HG02798 (cell line): ENCODE results near the gene RAF1.
"Not testable (repeated sequence)": the region's sequence is repeated elsewhere in the genome, so short reads cannot be mapped to it uniquely, and the experiment has no call there.

Experiments used
- ATAC-seq: cut with Tn5 transposase; IDR thresholded peaks from one replicate; pipeline ENCODE4 v1.9.1; 2021; ENCODE audit warnings: mild to moderate bottlenecking; ENCODE audit not compliant: unreplicated experiment, poor library complexity

RAF1 gene

DNA sequence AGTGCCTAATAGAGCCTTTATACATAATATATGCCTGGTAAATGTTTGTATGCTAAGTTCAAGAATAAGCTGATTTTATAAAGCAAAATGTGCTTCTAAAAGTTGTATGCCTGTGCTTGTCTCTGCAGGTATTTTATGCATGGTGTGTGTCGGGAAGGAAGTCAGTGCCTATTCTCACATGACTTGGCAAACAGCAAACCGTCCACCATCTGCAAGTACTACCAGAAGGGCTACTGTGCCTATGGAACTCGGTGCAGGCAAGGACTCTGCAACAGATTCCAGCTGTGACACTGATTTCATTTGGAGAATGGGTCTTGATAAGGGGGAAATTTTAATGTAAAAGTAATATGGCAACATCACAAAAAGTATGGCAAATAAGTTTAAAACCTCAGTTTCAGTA lies 95.2 kb downstream of the RAF1 start:
- no peak for ATAC-seq

DNA sequence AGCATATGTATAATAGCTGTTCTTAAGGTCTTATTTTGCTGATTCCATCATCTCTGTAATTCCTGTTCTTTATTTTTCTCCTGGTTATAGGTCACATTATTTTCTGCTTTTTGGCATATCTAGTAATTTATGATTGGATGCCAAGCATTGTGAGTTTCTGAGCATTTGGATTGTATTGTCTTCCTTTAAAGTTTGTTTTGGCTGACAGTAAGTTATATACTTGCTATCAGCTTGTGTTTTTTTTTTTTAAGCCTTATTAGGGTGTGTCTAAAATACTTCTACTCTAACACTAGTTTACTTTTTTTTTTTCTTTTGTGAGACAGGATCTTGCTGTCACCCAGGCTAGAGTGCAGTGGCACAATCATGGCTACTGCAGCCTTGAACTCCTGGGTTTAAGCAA lies 96.9 kb downstream of the RAF1 start:
- ATAC-seq = no peak

DNA sequence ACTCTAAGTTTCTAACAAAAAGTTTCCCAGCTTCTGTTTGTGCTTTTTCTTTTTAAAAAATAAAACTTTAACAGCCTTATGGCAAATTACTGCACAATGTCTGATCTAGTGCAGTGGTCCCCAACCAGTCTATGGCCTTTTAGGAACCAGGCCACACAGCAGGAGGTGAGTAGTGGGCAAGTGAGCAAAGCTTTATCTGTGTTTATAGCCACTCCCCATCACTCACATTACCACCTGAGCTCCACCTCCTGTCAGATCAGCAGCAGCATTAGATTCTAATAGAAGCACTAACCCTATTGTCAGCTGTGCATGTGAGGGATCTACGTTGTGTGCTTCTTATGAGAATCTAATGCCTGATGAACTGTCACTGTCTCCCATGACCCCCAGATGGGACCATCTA lies 101.5 kb downstream of the RAF1 start:
- no peak for ATAC-seq

DNA sequence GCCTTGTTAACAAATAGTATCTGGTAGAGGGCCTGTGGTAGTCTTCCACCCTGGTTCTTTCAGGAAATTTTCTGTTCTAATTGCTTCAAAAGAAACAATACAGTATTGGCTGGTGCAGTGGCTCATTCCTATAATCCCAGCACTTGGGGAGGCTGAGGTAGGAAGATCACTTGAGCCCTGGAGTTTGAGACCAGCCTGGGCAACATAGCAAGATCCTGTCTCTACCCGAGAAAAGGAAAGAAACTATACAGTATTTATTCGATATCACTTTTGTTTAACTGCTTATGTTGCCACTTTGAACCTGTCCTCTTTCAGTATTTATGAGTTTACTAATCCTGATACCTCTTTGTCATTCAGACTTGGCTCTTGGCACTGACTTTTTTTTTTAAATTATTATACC lies 102.5 kb downstream of the RAF1 start:
- ATAC-seq = no peak

GRCh38 chr3:12560505-12561190 lies 103.3 kb downstream of the RAF1 start:
- ATAC-seq = peak; percentile 45

DNA sequence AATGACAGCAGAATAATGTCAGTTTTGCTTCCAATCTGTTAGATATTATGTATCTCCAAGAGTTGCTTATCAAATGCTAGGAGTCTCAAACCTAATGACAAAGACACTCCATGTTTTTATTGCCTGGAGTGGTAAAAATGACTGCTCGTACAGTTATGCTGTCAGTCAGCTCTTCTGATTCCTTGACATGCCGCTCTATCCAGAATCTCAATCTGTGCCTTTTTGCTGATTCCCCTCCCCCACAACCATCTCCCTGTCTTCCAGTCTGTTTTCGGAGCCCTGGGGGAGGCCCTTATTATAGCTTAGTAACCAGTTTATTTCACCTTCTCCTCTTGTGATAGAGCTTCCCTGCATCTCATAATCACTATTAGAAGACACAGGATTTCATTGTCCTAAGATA lies 104.4 kb downstream of the RAF1 start:
- ATAC-seq = no peak

DNA sequence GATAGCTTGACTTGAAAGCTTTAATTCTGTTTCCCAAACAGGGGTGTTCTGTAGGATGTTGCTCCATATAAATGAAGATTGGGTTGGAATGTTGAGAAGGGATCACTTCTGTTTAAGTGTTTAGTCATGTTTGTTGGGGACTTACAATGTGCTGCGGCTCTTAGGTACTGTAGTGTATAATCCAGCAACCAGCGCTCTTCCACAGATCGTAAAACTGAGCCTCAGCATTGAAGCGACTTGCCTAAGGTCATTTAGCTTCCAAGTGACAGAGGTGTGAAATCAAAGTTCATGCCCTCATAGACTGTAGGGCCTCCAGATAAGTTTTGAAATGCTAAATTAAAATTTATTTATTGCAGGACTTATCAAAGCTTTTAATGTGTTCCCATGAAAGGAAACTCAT lies 105.2 kb downstream of the RAF1 start:
- no peak for ATAC-seq

GRCh38 chr3:12557473-12558100 lies 106.3 kb downstream of the RAF1 start:
- ATAC-seq = no peak

DNA sequence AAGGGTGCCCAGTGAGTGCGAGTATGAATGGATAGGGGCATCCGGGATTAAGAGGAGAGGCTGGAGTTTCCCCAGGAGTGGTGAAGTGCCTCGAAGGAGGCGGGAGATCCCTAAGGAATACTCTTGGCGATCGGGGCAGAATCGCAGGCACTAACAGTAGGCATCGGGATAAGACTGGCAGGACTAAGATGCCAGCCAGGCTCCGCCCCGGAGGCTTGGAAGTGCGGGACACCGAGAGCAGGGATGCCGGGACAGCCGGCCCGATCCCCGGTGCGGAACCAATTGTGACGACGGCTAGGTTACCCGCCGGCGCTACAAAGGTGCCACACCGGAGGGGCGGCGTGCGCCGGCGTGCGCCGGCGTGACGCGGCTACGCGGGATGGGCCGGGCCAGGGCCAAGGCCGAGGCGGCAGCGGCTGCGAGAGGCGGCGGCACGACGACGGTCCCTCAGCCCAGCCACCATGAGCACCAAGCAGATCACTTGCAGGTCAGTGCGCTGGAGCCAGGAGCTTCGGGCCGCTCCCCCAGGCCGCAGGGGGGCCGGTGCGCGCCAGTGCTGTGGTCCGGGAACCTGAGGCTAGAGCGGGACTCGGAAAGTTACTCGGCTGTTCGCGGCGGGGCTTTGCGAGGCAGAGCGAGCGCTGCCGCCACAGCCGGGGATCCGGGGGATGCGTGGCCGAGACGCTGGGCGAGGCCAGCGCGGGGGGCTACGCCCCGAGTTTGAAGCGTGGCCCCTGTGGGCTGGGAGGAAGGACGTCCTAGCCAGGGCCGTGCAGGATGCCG lies 107.0 kb downstream of the RAF1 start, which contains the start of gene MKRN2:
Gene MKRN2 (plus strand): TSS at position 398 of the 783 bp plus-strand sequence. CDS start 64 bp downstream, at position 462.
- peak; percentile 90 for ATAC-seq

GRCh38 chr3:12556314-12556689 lies 107.6 kb downstream of the RAF1 start:
- no peak for ATAC-seq

- no peak for ATAC-seq
Observed at GRCh38 chr3:12553921-12554391, 110.0 kb downstream of the RAF1 start.

GRCh38 chr3:12549971-12550760 lies 113.8 kb downstream of the RAF1 start:
- no peak for ATAC-seq

GRCh38 chr3:12545473-12545791 lies 118.5 kb downstream of the RAF1 start, which contains the start of gene MKRN2OS:
Gene MKRN2OS (minus strand): TSS chr3:12545499. CDS start chr3:12545464, 35 bp downstream.
- ATAC-seq = no peak

GRCh38 chr3:12544652-12545472 lies 119.1 kb downstream of the RAF1 start:
- ATAC-seq = no peak

- ATAC-seq = not testable (repeated sequence)
Observed at GRCh38 chr3:12543497-12543896, 120.4 kb downstream of the RAF1 start.

- ATAC-seq = no peak
Observed at GRCh38 chr3:12541625-12542024, 122.3 kb downstream of the RAF1 start.

DNA sequence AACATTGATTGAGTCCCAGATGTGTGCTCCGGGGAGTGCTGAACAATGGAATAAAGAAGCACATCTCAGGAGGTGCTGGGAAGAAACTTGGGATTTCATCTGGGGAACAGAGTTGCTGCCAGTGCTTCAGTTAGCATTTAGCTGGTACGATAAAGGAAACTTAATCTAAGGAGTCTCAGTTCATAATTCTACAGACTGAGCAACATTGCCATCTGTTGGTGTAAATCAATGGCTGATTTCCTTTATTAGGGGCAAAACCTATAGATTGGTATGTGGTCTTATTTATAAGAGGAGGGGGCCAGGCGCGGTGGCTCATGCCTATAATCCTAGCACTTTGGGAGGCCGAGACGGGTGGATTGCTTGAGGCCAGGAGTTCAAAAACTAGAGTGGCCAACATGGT lies 127.5 kb downstream of the RAF1 start:
- ATAC-seq = no peak
